Transverse colon (tissue), 4 donors: ENCODE measurements around the gene ARHGAP22. TPM values are rescaled to one million over a fixed set of nuclear protein-coding genes. Genes with fewer than 3 reads are reported as not detected.

Source experiments
- DNase-seq: peaks from one replicate; pipeline ENCODE4 v3.0.0-alpha.2; 2019
- H3K27ac ChIP-seq, 4 donors: fragments of 200-600 bp; sonication (generic); 2 replicates each; pipeline ENCODE4 v1.5.1; 2016 to 2018; ENCODE audit warnings: inconsistent platforms in 4 of 4
- H3K27me3 ChIP-seq: fragments of 200-600 bp; sonication (generic); 2 replicates; pipeline ENCODE4 v1.5.1; 2017; ENCODE audit warnings: inconsistent platforms
- H3K36me3 ChIP-seq, 4 donors: fragments of 200-600 bp; sonication (generic); 2 replicates each; pipeline ENCODE4 v1.5.1; 2017 to 2019; ENCODE audit warnings: inconsistent platforms in 4 of 4
- H3K4me1 ChIP-seq, 4 donors: fragments of 200-600 bp; sonication (generic); 2 replicates each; pipeline ENCODE4 v1.5.1; 2017 to 2020; ENCODE audit warnings: inconsistent platforms in 4 of 4
- H3K4me3 ChIP-seq, 4 donors: fragments of 200-600 bp; sonication (generic); 1 replicate in 1 of 4; 2 replicates in 3 of 4; pipeline versions ENCODE4 v1.5.1 to v1.6.1; 2017 to 2019; ENCODE audit warnings: inconsistent platforms in 4 of 4
- H3K9me3 ChIP-seq, 2 donors: fragments of 200-600 bp; sonication (generic); 2 replicates each; pipeline ENCODE4 v1.5.1; 2017 to 2019; ENCODE audit warnings: inconsistent platforms in 2 of 2
- EP300 ChIP-seq: sonication (generic); formaldehyde crosslinking; IDR thresholded peaks from one replicate; pipeline ENCODE4 v1.6.1; 2017; ENCODE audit warnings: antibody characterized with exemption, low read depth
- POLR2A ChIP-seq: fragments of 450-650 bp; IDR thresholded peaks from one replicate; pipeline ENCODE4 v1.6.1; 2016; ENCODE audit warnings: antibody characterized with exemption, mild to moderate bottlenecking, moderate library complexity
- POLR2AphosphoS5 ChIP-seq, 3 donors: sonication (generic); formaldehyde crosslinking; IDR thresholded peaks; one replicate each; pipeline ENCODE4 v1.6.1; 2016; ENCODE audit warnings: antibody characterized with exemption in 3 of 3
- WGBS, 2 donors: methylation state at CpG; one replicate each; pipeline ENCODE4 v1.1.5; 2018; ENCODE audit warnings: low coverage in 1 of 2; 5-methylcytosine and 5-hydroxymethylcytosine counted together
- in situ Hi-C, 4 donors: fragments of 200-750 bp; cut with MboI; loops; one replicate each; pipeline versions ENCODE4 v1.15.0 to v1.15.1; 2017; ENCODE audit warnings: low sequenced_read_pairs in 3 of 4, low pct_ligation_motif_present in 1 of 4, low pct_unique_long_range_greater_than_20kb in 1 of 4
- intact Hi-C: fragments of 100-400 bp; cut with DNase I; formaldehyde crosslinking; loops from one replicate; pipeline ENCODE4 v1.15.1; 2023; ENCODE audit warnings: low total_unique reads
- total RNA-seq, 4 donors: library from RNA; depleted of rRNA; stranded (reverse); fragments of >200 nt; gene quantifications; one replicate each; pipeline ENCODE4 v1.1.0, GENCODE V29; 2016
- TF ChIP-seq, protein P1 (sequence below), 5 experiments: fragments of 200-600 bp in 3 of 5; fragments of 450-650 bp in 2 of 5; sonication (generic) in 3 of 5; IDR thresholded peaks; 1 replicate in 2 of 5; 2 replicates in 3 of 5; pipeline ENCODE4 v1.5.1; 2016 to 2017; ENCODE audit warnings: antibody characterized with exemption in 5 of 5, inconsistent platforms in 3 of 5, mild to moderate bottlenecking in 2 of 5, moderate library complexity in 1 of 5

The ARHGAP22 gene
- total RNA-seq, 4 donors from 2014 or later, result 1.4 to 3.4 (median 1.7) TPM; not detected in 1

DNA sequence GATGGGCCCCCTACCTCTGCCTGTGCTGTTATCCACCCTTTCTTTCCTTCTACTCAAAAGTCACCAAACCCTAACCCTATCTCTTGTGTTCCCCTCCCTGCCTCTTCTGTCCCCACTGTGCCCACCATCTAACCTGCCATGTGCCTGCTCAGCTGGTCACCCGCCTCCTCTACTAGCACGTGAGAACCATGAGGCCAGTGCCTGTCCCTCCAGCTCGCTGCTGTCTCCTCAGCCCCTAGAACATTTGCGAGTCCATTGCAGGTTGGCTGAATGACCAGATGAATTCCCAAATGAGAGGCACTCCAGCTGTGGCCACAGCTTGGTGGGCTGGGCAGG, 129.0 kb downstream of the ARHGAP22 start:
- TF ChIP-seq, protein P1, sequence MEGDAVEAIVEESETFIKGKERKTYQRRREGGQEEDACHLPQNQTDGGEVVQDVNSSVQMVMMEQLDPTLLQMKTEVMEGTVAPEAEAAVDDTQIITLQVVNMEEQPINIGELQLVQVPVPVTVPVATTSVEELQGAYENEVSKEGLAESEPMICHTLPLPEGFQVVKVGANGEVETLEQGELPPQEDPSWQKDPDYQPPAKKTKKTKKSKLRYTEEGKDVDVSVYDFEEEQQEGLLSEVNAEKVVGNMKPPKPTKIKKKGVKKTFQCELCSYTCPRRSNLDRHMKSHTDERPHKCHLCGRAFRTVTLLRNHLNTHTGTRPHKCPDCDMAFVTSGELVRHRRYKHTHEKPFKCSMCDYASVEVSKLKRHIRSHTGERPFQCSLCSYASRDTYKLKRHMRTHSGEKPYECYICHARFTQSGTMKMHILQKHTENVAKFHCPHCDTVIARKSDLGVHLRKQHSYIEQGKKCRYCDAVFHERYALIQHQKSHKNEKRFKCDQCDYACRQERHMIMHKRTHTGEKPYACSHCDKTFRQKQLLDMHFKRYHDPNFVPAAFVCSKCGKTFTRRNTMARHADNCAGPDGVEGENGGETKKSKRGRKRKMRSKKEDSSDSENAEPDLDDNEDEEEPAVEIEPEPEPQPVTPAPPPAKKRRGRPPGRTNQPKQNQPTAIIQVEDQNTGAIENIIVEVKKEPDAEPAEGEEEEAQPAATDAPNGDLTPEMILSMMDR (IDR thresholded peaks at IDR 0.05), result no peak
- TF ChIP-seq POLR2A, result no peak
- TF ChIP-seq EP300, result no peak
- no peak for TF ChIP-seq POLR2AphosphoS5 (IDR thresholded peaks at IDR 0.05)
- Histone ChIP-seq H3K27me3 (no peaks in the 10 kb centered on the region), H3K36me3 (no peaks in the 10 kb centered on the region), H3K4me1 (no peaks in the 10 kb centered on the region), H3K9me3 (no peaks in the 10 kb centered on the region), H3K27ac (no peak overlapping the region), H3K4me3 (no peak overlapping the region)
- 87 to 94% methylated on average over 3 to 4 of the region's 4 CpGs for WGBS, 2 donors
- in situ Hi-C loops (no loop called here), intact Hi-C loops (no loop called here)
- no peak for DNase-seq

DNA sequence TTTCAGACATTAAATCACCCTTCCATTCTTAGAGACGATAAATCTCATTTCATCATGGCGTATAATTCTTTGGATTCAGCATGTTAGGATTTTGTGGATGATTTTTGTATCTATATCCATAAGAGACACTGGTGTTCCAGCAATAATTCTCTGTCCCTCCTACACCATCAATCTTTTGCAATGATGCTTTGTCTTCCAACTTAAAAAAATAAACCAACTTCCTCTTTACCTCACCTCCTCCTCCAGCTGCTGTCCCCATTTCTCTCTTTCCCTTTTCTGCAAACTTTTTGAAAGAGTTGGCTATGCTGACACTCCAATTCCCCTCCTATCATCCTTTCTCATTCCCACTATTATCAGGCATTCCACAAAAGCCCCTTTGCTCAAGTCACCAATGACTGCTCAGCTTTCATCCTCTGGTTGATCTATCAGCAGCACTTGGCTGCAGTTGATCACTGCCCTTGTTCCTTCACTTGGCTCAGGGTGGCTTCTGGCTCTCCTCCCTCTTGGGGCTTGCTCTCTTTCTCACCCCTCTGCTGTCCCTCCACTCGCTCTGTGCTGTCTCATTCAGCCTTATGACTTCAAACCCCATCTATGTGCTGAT, 130.0 kb downstream of the ARHGAP22 start:
- 89 to 95% methylated on average over 2 to 3 of the region's 3 CpGs for WGBS, 2 donors
- no peak overlapping the region for H3K4me3 ChIP-seq
- no peaks in the 10 kb centered on the region for H3K4me1 ChIP-seq
- intact Hi-C loops, result no loop called here
- H3K27ac ChIP-seq, result no peak overlapping the region
- no peaks in the 10 kb centered on the region for H3K27me3 ChIP-seq
- no peak for DNase-seq
- H3K9me3 ChIP-seq, result no peaks in the 10 kb centered on the region
- TF ChIP-seq POLR2A, result no peak
- no peak for TF ChIP-seq EP300
- no peak for TF ChIP-seq POLR2AphosphoS5 (IDR thresholded peaks at IDR 0.05)
- TF ChIP-seq, protein P1 (IDR thresholded peaks at IDR 0.05), result no peak
- in situ Hi-C loops, result no loop called here
- H3K36me3 ChIP-seq, result no peaks in the 10 kb centered on the region

DNA sequence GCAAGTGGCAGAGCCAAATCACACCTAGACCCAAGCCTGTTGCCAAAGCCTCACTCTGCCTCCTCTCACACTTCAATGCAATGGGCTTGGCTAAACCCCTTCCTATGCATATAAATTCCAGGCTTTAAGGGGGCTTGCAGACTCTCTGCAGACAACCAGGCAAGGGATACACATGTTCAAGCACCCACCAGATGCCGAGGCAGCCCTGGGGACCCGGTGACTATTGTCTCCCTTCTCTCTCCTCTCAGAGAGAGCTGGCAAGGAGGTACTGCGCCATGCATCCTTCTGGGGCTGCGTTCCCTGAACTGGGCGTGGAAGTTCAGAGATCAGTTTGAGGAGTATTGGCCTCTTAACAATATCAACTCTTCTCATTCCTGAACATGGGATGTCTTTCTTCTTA, 131.2 kb downstream of the ARHGAP22 start:
- in situ Hi-C loops (no loop called here), intact Hi-C loops (no loop called here)
- no peak for DNase-seq
- Histone ChIP-seq H3K36me3 (no peaks in the 10 kb centered on the region), H3K27ac (no peak overlapping the region), H3K27me3 (no peaks in the 10 kb centered on the region), H3K9me3 (no peaks in the 10 kb centered on the region), H3K4me1 (no peaks in the 10 kb centered on the region), H3K4me3 (no peak overlapping the region)
- TF ChIP-seq POLR2AphosphoS5 (IDR thresholded peaks at IDR 0.05) (no peak), POLR2A (no peak), EP300 (no peak)
- TF ChIP-seq, protein P1 (IDR thresholded peaks at IDR 0.05), result no peak
- WGBS, 2 donors, result 79% methylated on average over 5 of the region's 5 CpGs; no CpG with 5 or more reads in 1 of the 2 donors

DNA sequence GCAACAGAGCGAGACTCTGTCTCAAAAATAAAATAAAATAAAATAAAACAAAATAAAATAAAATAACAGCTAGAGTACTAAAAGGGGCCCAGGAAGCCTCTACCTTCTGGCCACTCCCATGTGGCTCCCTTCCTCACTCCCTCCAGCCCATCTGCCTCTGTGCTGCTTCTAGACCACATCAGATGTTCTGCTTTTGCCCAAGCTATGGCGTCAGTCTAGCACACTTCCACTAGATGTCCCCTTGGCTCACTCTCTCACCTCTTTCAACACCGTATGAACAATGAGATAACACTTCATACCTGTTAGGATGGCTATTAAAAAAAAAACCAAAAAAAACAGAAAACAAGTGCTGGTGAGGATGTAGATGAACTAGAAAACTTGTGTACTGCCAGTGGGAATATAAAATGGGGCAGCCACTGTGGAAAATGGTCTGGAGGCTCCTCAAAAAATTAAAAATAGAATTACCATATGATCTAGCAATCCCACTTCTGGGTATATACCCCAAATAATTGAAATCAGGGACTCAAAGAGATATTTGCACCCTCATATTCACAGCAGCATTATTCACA, 132.3 kb downstream of the ARHGAP22 start:
- Histone ChIP-seq H3K4me3 (no peak overlapping the region), H3K36me3 (no peaks in the 10 kb centered on the region), H3K9me3 (no peaks in the 10 kb centered on the region), H3K27ac (no peak overlapping the region), H3K4me1 (no peaks in the 10 kb centered on the region), H3K27me3 (peaks cover 3% of the 10 kb centered on the region)
- WGBS, 2 donors, result 57 to 84% methylated on average over 2 to 3 of the region's 3 CpGs
- TF ChIP-seq POLR2A, result no peak
- TF ChIP-seq POLR2AphosphoS5 (IDR thresholded peaks at IDR 0.05), result no peak
- no peak for TF ChIP-seq EP300
- TF ChIP-seq, protein P1 (IDR thresholded peaks at IDR 0.05), result no peak
- in situ Hi-C loops, result no loop called here
- no peak for DNase-seq
- intact Hi-C loops, result no loop called here
